Glomerular endothelial cell (primary cell): ENCODE data around the gene MAOB. TPM values are rescaled to one million over a fixed set of nuclear protein-coding genes. Genes with fewer than 3 reads are reported as not detected.
"Not testable (repeated sequence)": the region's sequence is repeated elsewhere in the genome, so short reads cannot be mapped to it uniquely, and the experiment has no call there.

Source experiments
- DNase-seq: peaks from one replicate; pipeline ENCODE4 v3.0.0-alpha.2; 2011; ENCODE audit warnings: low read depth, low spot score; ENCODE audit errors: extremely low read depth
- total RNA-seq: library from RNA; depleted of rRNA; stranded (reverse); fragments of >200 nt; gene quantifications from 2 replicates; pipeline ENCODE4 v1.2.3, GENCODE V29; 2015

Gene MAOB
- total RNA-seq, 1 donor from 2014 or later, result 0.12 TPM

GRCh38 chrX:43758044-43758443 is 124.2 kb downstream of the MAOB start:
- no peak for DNase-seq

- DNase-seq, result no peak
Observed at GRCh38 chrX:43756076-43756475, 126.2 kb downstream of the MAOB start.

- DNase-seq, result no peak
Observed at GRCh38 chrX:43753637-43754036, 128.6 kb downstream of the MAOB start.

- DNase-seq, result peak; percentile 20
Observed at GRCh38 chrX:43750248-43750676, 132.0 kb downstream of the MAOB start.

DNA sequence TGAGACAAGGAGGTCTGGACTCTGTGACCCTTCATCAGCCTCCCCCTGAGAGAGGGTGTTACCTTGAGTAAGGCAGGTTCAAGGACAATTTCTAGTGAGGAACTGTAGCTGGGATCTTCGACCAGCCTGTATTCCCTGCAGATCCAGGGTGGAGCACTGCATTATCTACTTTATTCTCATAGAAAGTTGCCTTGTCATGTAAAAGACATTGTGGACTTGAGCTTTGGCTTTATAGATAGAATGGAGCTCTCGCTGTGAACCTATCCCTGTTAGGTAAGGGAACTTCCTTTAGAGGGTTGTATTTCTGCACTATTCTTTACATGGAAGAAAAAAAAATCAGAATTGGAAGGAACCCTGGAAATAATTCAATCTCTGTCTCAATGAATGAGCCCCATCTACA is 134.8 kb downstream of the MAOB start:
- DNase-seq, result no peak

DNA sequence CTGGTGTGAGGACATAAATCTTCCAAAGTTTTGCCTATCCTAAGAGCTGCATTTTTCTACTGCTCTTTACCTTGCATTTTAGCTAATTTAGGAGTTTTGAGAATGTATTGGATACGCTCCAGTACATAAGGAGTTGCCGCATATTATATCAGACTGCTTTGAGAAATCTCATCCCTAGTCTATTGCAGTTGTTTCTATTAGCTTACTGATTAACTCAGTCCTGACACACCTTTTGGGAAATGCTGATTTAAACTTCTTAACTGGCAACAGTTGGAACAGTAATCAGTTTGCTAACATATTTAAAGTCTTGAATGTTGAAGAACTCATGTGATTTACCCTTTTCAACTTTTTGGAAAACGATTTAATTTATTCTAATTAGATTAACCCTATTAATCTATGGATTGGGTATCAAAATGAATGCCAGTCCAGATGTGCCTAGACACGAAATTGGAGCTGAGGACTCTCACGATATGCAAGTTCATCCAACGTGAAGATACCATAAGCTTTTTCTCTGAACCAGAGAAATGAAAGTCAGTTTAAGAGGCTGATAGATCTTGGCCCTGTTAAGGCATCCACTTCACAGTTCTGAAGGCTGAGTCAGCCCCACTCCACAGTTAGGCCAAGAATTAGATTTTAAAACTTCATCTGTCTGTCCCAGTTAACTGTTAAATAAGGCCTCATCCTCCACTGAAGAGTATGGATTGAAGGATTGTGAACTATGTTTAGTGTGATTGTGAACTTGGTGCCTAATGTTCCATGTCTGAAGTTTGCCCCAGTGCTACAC is 136.1 kb downstream of the MAOB start:
- DNase-seq, result no peak

GRCh38 chrX:43744284-43744683 is 138.0 kb downstream of the MAOB start:
- no peak for DNase-seq

GRCh38 chrX:43743100-43743822 is 139.0 kb downstream of the MAOB start:
- DNase-seq, result no peak

DNA sequence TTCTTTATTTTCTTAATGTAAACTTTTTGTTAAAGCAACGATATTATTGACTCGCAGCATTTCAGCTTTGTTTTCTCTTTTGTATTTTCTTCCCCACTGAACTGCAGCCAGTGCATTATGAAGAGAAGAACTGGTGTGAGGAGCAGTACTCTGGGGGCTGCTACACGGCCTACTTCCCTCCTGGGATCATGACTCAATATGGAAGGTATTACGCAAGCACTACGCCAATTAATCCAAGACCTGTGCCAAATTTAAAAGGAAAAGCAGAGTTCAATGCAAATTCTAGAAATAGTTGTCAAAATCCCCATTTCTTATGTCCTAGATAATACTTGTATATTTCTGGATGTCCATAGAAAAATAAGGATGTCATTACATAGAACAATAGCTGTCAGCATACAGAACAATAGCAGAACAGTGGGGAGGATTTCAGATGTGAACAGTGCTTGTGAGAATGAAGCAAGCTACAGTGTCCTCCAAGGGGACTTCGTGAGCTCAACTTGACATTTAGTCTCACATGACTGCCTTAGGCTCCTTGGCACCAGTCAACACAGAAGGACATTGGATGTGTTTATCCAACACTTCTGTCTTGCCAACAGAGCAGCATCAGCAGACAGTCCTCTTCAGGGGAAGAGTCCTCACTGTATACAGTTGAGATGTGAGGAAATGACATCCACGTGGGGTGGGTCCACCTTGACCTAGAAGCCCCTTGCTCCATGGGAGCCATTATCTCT is 140.2 kb downstream of the MAOB start:
- DNase-seq, result no peak

GRCh38 chrX:43735957-43736356 is 146.3 kb downstream of the MAOB start:
- DNase-seq, result no peak

DNA sequence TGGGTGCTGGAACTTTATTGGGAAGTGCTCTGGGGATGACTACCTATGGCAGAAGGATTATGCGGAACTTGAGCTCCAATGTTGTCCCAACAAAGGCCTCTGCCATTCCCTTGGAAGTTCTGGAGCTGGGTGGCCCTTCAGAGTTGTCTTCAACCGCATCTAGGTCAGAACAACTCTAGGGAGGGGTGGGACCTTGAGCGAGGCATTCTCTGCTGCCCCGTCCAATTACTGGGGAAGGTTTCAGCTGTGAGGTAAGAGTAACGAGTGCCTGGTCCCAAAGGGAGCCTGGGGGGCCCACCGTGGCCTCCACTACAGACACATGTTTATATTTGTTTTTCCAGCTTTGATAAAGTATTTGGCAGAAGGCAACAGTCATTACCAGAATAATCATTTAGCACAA is 146.7 kb downstream of the MAOB start:
- no peak for DNase-seq

- no peak for DNase-seq
Observed at GRCh38 chrX:43734444-43734843, 147.8 kb downstream of the MAOB start.

DNA sequence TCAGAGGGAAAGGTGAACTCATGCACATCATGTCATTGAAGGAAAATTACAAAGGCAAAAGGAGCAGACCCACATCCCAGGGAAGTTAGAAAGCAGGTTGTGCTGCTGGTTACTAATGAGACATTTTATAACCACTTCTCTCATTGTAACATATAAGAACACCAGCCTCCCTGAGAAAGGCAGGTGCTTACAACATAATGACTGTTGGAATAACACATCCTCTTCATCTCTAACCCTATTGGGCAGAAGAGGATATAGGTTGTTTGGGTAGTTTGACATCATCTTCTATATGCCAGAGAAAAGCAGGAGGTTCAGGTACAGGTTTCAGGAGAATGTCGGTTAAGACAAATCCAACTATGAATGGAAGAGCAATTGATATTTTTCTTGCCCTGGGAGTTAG is 148.6 kb downstream of the MAOB start:
- no peak for DNase-seq

DNA sequence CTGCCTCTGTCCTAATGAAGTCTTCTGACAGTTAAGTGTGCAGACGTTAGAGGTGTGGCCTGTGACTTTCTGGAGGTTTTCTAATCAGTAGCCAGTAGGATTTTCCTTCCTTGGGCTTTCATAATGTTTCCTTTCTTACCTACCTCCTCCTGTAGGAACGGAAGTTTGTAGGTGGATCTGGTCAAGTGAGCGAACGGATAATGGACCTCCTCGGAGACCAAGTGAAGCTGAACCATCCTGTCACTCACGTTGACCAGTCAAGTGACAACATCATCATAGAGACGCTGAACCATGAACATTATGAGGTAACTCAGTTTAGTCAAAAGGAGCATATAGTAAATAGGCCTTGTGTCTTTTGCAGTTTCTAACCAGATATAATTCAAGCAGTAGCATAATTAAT is 151.2 kb downstream of the MAOB start:
- no peak for DNase-seq

DNA sequence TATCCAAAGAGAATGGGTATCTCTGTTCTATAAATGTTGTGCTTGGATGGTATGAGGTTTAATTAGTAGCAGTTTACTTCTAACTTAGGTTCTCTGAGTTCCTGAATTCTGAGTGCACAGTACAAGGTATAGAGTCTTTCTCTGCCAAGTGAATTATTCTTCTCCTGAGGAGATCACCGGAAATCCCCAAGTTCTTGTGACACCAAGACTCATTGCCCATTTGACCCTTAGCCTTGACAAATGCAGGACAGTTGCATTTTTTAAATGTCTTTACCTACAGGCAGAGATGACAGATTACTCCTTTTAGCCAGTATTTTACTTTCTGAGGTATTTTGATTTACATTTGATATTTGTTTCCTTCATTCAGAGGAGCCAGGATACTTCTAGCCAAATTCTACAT is 153.3 kb downstream of the MAOB start:
- DNase-seq, result no peak

DNA sequence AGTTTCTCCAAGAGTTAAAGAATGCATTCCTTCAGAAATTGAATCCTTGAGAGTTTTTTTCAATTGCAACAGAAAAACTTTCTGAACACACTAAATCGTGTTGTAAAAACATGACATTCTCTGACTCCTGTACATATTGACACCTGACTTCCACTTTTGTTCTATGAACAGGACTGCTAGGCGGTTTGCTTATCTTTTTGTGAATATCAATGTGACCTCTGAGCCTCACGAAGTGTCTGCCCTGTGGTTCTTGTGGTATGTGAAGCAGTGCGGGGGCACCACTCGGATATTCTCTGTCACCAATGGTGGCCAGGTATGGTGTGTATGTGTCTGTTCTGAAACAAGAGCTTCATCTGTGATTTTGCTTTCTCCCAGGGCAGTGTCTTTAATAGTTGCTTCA is 154.2 kb downstream of the MAOB start:
- no peak for DNase-seq

- DNase-seq, result not testable (repeated sequence)
Observed at GRCh38 chrX:43727254-43727653, 155.0 kb downstream of the MAOB start.

DNA sequence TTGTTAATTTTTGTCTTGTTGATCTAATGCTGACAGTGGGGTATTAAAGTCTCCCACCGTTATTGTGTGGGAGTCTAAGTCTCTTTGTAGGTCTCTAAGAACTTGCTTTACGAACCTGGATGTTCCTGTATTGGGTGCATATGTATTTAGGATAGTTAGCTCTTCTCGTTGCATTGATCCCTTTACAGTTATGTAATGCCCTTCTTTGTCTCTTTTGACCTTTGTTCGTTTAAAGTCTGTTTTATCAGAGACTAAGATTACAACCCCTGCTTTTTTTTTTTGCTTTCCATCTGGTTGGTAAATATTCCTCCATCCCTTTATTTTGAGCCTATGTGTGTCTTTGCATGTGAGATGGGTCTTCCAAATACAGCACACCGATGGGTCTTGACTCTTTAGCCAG is 157.0 kb downstream of the MAOB start:
- DNase-seq, result not testable (repeated sequence)

- DNase-seq, result no peak
Observed at GRCh38 chrX:43720961-43721360, 161.3 kb downstream of the MAOB start.

DNA sequence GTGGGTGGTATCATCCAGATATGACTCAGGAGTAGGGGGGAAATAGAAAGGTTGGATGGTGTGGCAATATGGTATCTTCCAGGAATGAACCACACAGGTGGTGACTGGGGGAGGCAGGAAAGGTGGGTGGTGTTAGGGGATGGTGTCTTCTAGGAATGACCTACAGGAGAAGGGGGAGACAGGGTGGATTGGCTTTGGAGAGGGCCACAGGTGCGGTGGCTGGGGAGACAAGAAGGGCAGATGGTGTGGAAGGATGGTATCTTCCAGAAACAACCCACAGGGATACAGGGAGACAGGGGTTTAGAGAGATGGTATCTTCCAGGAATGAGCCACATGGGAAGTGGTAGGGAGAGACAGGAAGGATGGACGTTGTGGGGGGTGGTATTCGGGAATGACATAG is 162.2 kb downstream of the MAOB start:
- no peak for DNase-seq

DNA sequence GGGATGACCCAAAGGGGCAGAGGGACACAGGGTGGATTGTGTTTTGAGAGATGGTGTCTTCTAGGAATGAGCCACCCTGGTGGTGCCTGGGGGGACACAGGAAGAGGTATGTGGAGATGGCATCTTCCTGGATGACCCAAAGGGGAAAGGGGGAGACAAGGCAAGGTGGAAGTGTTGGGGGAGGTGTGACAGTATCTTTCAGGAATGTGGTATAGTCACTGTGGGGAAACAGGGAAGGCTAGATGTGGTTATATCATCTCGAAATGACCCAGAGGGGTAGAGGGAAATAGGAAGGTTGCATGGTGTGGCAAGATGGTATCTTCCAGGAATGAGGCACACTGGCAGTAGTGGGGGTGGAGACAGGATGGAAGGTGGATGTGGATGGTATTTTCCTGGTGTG is 163.3 kb downstream of the MAOB start:
- DNase-seq, result no peak

DNA sequence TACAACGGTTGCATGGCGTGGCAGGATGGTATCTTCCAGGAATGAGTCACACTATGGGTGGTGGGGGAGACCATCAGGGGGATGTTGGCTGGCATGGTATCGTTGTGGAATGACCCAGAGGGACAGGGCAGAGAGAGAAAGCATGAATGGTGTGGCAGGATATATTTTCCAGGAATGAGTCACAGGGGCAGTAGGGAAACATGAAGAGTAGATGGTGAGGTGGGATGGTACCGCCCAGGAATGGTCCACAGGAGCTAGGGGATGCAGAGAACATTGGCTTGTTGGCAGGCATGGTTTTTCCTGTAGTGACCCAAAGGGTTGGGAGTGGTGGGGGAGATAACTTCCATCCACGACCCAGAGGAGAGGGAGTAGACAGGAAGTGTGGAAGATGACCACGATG is 163.7 kb downstream of the MAOB start:
- DNase-seq, result no peak
